OCI-LY1 (cell line): Measurements from ENCODE around the gene RASAL2.

Source experiments
- CTCF ChIP-seq: fragments of 200-600 bp; sonication (generic), shearing (Covaris generic); IDR thresholded peaks from 2 replicates; pipeline ENCODE4 v1.5.1; 2017; ENCODE audit warnings: mild to moderate bottlenecking, antibody characterized with exemption, low read length, moderate library complexity, mixed read lengths
- EZH2 ChIP-seq: fragments of 200-600 bp; sonication (generic), shearing (Covaris generic); IDR thresholded peaks from 2 replicates; pipeline ENCODE4 v1.8.0; 2017; ENCODE audit warnings: borderline replicate concordance, mixed run types, mild to moderate bottlenecking, antibody characterized with exemption, low read length, moderate library complexity, mixed read lengths

GRCh38 chr1:178396789-178397188 is 302.9 kb downstream of the RASAL2 start:
- TF ChIP-seq CTCF: no peak
- TF ChIP-seq EZH2: no peak
